GM18520 (cell line): ENCODE results near the gene OSBPL8.

ENCODE experiments used
- ATAC-seq: cut with Tn5 transposase; IDR thresholded peaks from one replicate; pipeline ENCODE4 v1.9.1; 2021; ENCODE audit not compliant: unreplicated experiment

OSBPL8 gene

DNA sequence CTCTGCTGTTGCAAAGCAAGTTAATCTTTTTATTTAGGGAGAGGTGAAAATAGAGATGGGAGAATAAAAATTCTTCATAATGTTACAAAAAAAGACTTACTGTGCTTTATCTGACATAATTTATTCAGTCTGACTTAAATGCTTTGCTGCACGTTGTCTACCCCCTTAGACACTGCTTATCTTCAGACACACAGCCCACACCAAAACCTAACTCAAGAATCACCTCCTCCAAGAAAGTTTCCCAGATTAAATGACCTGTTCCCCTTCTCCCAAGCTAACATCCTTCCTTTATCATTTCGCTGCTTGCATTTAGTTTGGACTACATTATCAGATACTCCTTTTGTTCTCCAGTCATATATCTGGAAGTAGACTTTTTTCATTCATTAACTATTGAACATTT, 3.8 kb downstream of the OSBPL8 start:
- ATAC-seq = no peak

DNA sequence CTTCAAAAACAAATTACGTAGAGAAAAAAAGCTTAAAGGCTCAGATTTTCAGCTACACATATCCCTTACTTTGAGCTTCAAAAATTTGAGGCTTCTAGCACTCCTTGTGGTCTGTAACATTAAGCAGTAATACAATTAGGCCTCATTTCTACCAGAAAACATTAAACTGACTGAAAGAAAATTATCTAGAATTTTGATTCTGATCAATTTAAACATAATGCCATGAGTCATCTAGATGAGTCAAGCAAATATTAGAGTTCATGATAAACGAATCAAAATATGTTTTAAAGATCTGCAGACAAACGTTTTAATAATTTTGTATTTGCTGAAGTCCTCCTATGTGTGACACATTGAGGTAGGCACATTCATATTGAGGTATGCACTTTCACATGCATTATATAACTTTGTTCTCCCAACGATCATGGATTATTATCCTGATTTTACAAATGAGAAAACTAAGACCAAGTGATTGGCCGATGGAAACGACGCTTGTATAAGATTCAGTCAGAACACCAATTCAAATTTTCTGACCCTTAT, 4.3 kb downstream of the OSBPL8 start:
- no peak for ATAC-seq

GRCh38 chr12:76554405-76555230, 5.0 kb downstream of the OSBPL8 start:
- no peak for ATAC-seq

- ATAC-seq = no peak
These were observed 7.1 kb downstream of the OSBPL8 start for GRCh38 chr12:76552343-76552938.

DNA sequence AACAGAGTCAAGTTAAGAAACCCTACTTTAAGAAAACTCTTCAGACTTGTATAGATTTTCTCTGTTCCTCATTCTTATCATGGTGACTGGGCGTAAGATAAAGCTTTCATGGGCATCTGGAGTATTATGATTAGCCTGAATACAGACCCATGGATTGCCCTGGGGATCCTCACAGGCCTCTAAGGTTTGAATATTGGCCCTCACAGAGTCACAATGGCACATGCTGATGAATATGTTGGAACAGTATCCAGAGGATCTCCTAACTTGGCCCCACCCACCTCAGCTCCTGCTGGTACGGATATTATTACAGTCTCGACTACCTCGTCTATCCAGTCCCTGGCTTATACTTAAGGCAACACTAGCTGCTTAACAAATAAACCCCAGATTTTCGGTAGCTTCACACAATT, 8.1 kb downstream of the OSBPL8 start:
- ATAC-seq = no peak

- no peak for ATAC-seq
These were observed 10.4 kb downstream of the OSBPL8 start for GRCh38 chr12:76549131-76549530.

DNA sequence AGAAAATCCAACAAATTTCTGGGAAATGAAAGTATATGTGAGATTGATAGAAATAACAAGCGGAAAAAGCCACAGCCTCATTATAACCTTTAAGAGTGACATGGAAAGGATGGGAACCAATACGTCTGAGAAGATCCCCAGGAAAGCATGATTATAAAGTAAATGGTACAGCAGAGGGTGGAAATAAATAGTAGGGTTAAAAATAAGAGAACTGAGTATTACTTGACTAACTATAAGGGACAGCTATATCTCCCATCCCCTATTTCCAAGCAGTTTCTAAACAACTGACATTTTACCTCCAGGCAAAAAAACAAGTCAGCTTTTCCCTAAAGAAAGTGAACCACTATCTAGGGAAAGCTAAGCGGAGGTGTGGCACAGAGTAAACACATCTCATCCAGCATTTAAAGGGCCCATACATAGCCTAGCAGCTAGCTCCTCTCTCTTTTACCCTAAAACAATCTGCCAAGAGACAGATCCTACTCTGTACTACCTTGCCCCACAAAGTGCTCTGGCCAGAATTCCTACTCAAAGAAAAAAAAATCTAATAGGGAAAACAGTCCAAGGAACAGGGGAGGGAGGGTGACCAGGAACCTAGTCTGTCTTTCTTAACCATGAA, 11.2 kb downstream of the OSBPL8 start:
- no peak for ATAC-seq

DNA sequence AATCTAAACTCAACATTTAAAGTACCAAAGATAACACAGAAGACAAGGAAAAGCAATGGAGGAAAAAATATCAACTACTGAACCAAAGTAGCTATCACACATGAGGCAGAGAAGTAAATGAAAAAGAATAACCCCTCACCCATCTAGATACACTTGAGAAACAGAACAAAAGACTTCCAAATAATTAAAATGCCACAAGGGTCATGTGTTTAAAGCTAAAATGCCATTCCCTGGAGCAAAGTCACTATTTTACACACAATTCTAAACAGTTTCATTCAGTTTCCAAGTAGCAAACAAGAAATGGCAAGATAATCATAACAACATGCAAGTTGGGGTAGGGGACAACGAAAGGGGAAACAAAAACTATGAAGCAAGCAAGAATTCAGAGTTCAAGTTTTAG, 12.0 kb downstream of the OSBPL8 start:
- no peak for ATAC-seq

DNA sequence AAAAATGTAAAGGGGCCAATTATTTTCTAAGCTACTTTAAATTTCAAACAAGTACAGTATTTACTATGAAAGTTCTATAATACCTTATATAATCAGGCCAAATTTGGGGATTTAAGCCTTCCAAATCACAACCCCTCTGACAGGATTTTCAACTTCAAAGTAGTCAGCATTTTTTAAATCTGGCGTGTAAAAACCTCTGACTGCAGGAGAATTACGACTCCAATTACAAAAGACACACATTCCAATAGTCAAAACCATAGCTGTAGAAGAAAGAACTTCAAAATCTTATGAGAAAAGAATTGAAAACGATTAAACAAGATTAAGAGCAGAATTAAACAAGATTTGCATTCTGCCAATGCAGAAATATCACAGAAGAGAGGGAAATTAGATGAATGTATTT, 12.7 kb downstream of the OSBPL8 start:
- no peak for ATAC-seq

DNA sequence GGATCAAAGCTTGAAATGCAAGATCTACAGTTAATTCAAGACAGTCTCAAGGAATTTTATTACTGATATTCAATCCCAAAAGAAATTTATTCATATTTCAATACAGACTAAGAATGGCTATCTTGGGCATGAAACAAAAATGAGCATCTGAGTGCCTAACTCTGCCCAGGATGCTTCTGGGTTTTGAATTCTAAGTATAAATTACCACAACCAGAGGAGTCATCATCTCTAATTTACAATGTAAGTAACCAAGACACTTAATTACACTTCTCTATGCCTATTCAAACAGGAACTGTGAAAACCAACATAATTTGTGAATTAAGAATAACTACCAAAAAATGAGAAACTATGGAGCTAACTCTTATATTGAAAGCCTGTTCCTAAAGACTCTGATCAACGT, 14.1 kb downstream of the OSBPL8 start:
- ATAC-seq = no peak

- ATAC-seq = no peak
These were observed 14.8 kb downstream of the OSBPL8 start for GRCh38 chr12:76544601-76545261.

GRCh38 chr12:76543813-76544347, 15.7 kb downstream of the OSBPL8 start:
- ATAC-seq = no peak

- ATAC-seq = no peak
These were observed 16.7 kb downstream of the OSBPL8 start for GRCh38 chr12:76542908-76543307.

- no peak for ATAC-seq
These were observed 19.8 kb downstream of the OSBPL8 start for GRCh38 chr12:76539727-76540126.

DNA sequence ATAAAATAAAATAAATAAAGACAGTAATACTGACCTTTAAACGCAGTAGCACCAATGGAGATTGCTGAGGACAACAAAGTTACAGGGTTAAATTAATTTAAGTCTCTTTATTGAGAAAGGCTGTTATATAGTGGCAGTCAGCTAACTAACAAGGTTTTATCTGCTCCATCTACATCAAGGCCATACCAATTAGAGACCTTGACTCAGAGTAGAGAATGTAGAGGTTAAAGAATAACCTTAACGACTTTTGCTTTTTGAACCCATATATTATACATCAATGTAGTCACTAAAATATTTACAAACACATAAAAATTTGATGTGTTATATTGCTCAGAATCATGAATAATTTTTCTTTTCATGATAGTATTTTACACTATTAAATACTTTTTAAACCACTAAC, 21.6 kb downstream of the OSBPL8 start:
- no peak for ATAC-seq

DNA sequence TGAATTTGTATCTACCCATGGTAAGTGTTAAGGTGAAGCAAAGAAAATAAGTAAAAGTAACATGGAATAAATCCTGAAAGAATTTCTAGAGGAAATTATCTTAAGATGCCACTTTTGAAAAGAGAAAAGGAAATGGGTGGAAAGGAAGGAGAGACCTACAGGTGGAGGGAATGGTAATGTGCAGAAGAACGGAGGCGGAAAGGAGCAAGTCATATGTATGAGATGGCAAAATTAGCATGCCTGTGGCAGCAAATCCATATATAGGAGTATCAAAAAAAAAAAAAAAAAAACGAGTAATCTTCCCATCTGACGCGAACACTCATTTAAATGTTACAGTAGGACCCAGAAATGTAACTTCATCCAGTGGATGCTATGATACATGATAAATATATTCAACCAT, 23.0 kb downstream of the OSBPL8 start:
- ATAC-seq = no peak

DNA sequence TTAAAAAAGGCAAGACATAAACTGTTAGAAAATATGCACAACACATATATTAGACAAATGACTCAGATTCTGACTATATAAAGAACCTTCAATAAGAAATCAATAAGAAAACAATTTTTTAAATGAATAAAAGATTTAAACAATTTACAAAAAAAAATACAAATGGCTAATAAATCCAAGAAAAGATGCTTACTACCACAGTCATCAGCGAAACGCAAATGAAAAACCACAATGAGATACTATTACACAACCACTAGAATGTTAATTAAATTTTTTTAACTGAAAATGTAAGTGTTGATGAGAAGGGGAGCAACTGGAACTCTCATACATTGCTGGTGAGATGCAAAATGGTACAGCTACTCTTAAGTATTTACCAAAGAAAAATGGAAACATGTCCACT, 24.4 kb downstream of the OSBPL8 start:
- no peak for ATAC-seq

- no peak for ATAC-seq
These were observed 26.2 kb downstream of the OSBPL8 start for GRCh38 chr12:76533331-76533730.

DNA sequence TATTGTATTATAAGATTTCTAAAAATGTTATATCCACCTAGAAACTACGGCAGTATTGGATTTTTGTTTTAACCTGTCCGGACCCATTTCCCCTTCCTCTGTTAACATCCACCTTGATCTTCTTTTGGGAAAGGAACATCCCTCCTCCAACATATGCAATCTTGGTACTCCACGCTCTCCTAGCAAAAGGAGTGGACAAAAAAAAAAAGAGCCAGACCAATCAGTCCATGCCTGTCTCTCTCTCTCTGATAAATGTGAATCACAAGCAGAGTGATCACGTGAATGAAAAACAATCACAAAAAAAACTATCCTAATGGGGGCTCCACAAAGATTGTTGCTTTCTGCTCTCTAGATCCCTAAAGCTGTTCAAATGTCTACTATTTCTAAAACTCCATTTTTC, 27.1 kb downstream of the OSBPL8 start:
- ATAC-seq = no peak

- no peak for ATAC-seq
These were observed 28.5 kb downstream of the OSBPL8 start for GRCh38 chr12:76531056-76531455.

- ATAC-seq = no peak
These were observed 29.1 kb downstream of the OSBPL8 start for GRCh38 chr12:76530516-76530915.
